Fibroblast of skin of left quadriceps (primary cell): Measurements from ENCODE around the gene ZP3.
"Not testable (repeated sequence)": the region's sequence is repeated elsewhere in the genome, so short reads cannot be mapped to it uniquely, and the experiment has no call there.

Source experiments
- DNase-seq, 2 experiments: peaks; one replicate each; pipeline ENCODE4 v3.0.0-alpha.2; 2013; ENCODE audit warnings: low read depth in 2 of 2

ZP3 gene

GRCh38 chr7:76405738-76406137 lies 19.0 kb upstream of the ZP3 start:
- DNase-seq = no peak

GRCh38 chr7:76407718-76408117 lies 17.0 kb upstream of the ZP3 start:
- DNase-seq = no peak

GRCh38 chr7:76408121-76408560 lies 16.6 kb upstream of the ZP3 start:
- DNase-seq = no peak

- no peak for DNase-seq
These were observed 15.2 kb upstream of the ZP3 start, which contains the start of gene SSC4D for GRCh38 chr7:76409537-76409936. Gene SSC4D, minus strand, starts transcription at chr7:76409697. Its CDS starts 5,258 bp downstream, at chr7:76404439.

GRCh38 chr7:76411626-76412025 lies 13.1 kb upstream of the ZP3 start:
- no peak for DNase-seq

- DNase-seq = no peak
These were observed 12.5 kb upstream of the ZP3 start for GRCh38 chr7:76412249-76412648.

GRCh38 chr7:76417654-76418310 lies 7.0 kb upstream of the ZP3 start:
- DNase-seq = not testable (repeated sequence)

GRCh38 chr7:76421097-76421496 lies 3.7 kb upstream of the ZP3 start:
- peak; percentile 80 to 86 for DNase-seq

- DNase-seq = no peak
These were observed 911 bp upstream of the ZP3 start for GRCh38 chr7:76423666-76424412.

- no peak for DNase-seq
These were observed 406 bp downstream of the ZP3 start for GRCh38 chr7:76425156-76425555.

GRCh38 chr7:76425558-76425957 lies 808 bp downstream of the ZP3 start:
- DNase-seq = not testable (repeated sequence)

GRCh38 chr7:76426246-76426645 lies 1.5 kb downstream of the ZP3 start:
- no peak for DNase-seq

GRCh38 chr7:76427635-76428034 lies 2.9 kb downstream of the ZP3 start:
- no peak for DNase-seq

GRCh38 chr7:76428149-76428823 lies 3.5 kb downstream of the ZP3 start:
- no peak for DNase-seq

- DNase-seq = no peak
These were observed 4.4 kb downstream of the ZP3 start for GRCh38 chr7:76428868-76429805.

GRCh38 chr7:76430211-76430610 lies 5.5 kb downstream of the ZP3 start:
- no peak for DNase-seq

GRCh38 chr7:76430836-76431235 lies 6.1 kb downstream of the ZP3 start:
- no peak for DNase-seq

- peak in 1 of 2 experiments; percentile 30 for DNase-seq
These were observed 13.1 kb downstream of the ZP3 start for GRCh38 chr7:76437873-76438272.

- DNase-seq = not testable (repeated sequence)
These were observed 14.6 kb downstream of the ZP3 start for GRCh38 chr7:76439120-76439888.

- not testable (repeated sequence) for DNase-seq
These were observed 15.7 kb downstream of the ZP3 start for GRCh38 chr7:76440404-76440803.

- not testable (repeated sequence) for DNase-seq
These were observed 17.0 kb downstream of the ZP3 start for GRCh38 chr7:76441792-76442191.
